GM21526 (cell line): ENCODE measurements around the gene NPC1.

Source experiments
- ATAC-seq: cut with Tn5 transposase; IDR thresholded peaks from one replicate; pipeline ENCODE4 v1.9.1; 2021; ENCODE audit warnings: moderate library complexity; ENCODE audit not compliant: unreplicated experiment, low FRiP score

Gene NPC1

GRCh38 chr18:23552505-23552904, 33.8 kb downstream of the NPC1 start:
- no peak for ATAC-seq

- no peak for ATAC-seq
These were observed 34.3 kb downstream of the NPC1 start for GRCh38 chr18:23551978-23552377.

GRCh38 chr18:23550898-23551297, 35.4 kb downstream of the NPC1 start:
- no peak for ATAC-seq

- ATAC-seq = no peak
These were observed 37.6 kb downstream of the NPC1 start for GRCh38 chr18:23548719-23549118.

GRCh38 chr18:23548275-23548674, 38.0 kb downstream of the NPC1 start:
- ATAC-seq = no peak

GRCh38 chr18:23547846-23548245, 38.5 kb downstream of the NPC1 start:
- no peak for ATAC-seq

GRCh38 chr18:23547306-23547705, 39.0 kb downstream of the NPC1 start:
- no peak for ATAC-seq

- no peak for ATAC-seq
These were observed 41.0 kb downstream of the NPC1 start for GRCh38 chr18:23545247-23545789.

GRCh38 chr18:23542461-23542860, 43.8 kb downstream of the NPC1 start:
- no peak for ATAC-seq

GRCh38 chr18:23541349-23542093, 44.8 kb downstream of the NPC1 start:
- ATAC-seq = no peak

- ATAC-seq = no peak
These were observed 45.4 kb downstream of the NPC1 start for GRCh38 chr18:23540867-23541266.

- no peak for ATAC-seq
These were observed 46.3 kb downstream of the NPC1 start for GRCh38 chr18:23539911-23540525.

- no peak for ATAC-seq
These were observed 47.0 kb downstream of the NPC1 start for GRCh38 chr18:23539296-23539695.

GRCh38 chr18:23538870-23539269, 47.4 kb downstream of the NPC1 start:
- ATAC-seq = no peak

GRCh38 chr18:23538001-23538400, 48.3 kb downstream of the NPC1 start:
- ATAC-seq = no peak

- no peak for ATAC-seq
These were observed 49.0 kb downstream of the NPC1 start for GRCh38 chr18:23537274-23537673.

GRCh38 chr18:23536204-23536603, 50.1 kb downstream of the NPC1 start:
- ATAC-seq = no peak

GRCh38 chr18:23534276-23534675, 52.0 kb downstream of the NPC1 start:
- no peak for ATAC-seq

- ATAC-seq = no peak
These were observed 53.5 kb downstream of the NPC1 start for GRCh38 chr18:23532848-23533247.

- ATAC-seq = no peak
These were observed 54.4 kb downstream of the NPC1 start for GRCh38 chr18:23531912-23532311.

GRCh38 chr18:23530195-23530594, 56.1 kb downstream of the NPC1 start:
- no peak for ATAC-seq

- ATAC-seq = no peak
These were observed 56.7 kb downstream of the NPC1 start for GRCh38 chr18:23529604-23530003.
